K562 (cell line): ENCODE data around the gene TBATA. TPM values are rescaled to one million over a fixed set of nuclear protein-coding genes. Genes with fewer than 3 reads are reported as not detected.

Experiments
- CEBPG ChIP-seq, 3 experiments: fragments of 200-800 bp in 1 of 3; sonication (Bioruptor generic) in 1 of 3; sonication (generic) in 1 of 3; formaldehyde crosslinking in 1 of 3; IDR thresholded peaks in 2 of 3; conservative IDR thresholded peaks in 1 of 3; 2 replicates each; pipeline versions ENCODE4 v1.6.1 to v1.8.0; 2016 to 2022; ENCODE audit warnings: missing compliant biosample characterization in 2 of 3, missing genetic modification characterization in 2 of 3, mild to moderate bottlenecking in 1 of 3, missing genetic modification reagents in 1 of 3
- CREB1 ChIP-seq, 2 experiments: sonication (generic) in 1 of 2; formaldehyde crosslinking in 1 of 2; IDR thresholded peaks; 2 replicates each; pipeline versions ENCODE4 v1.6.1 to v1.8.0; 2012 to 2022; ENCODE audit warnings: inconsistent platforms in 1 of 2, mild to moderate bottlenecking in 1 of 2, missing genetic modification reagents in 1 of 2, moderate library complexity in 1 of 2
- DACH1 ChIP-seq: fragments of 450-650 bp; IDR thresholded peaks from 2 replicates; pipeline ENCODE4 v1.6.1; 2018; ENCODE audit not compliant: partially characterized antibody
- DMBX1 ChIP-seq: fragments of 250-450 bp; sonication (Bioruptor Pico); IDR thresholded peaks from 2 replicates; pipeline ENCODE4 v1.8.0; 2022; ENCODE audit warnings: inconsistent platforms, mild to moderate bottlenecking, moderate library complexity, borderline replicate concordance
- ELF2 ChIP-seq: fragments of 250-450 bp; sonication (Bioruptor Pico); IDR thresholded peaks from 2 replicates; pipeline ENCODE4 v1.5.0; 2021; ENCODE audit warnings: mild to moderate bottlenecking
- EP400 ChIP-seq: fragments of 450-650 bp; IDR thresholded peaks from 2 replicates; pipeline ENCODE4 v1.6.1; 2017; ENCODE audit warnings: antibody characterized with exemption, mild to moderate bottlenecking, moderate library complexity
- FOXJ2 ChIP-seq: fragments of 200-800 bp; sonication (Bioruptor generic); IDR thresholded peaks from 2 replicates; pipeline ENCODE4 v1.6.1; 2016; ENCODE audit warnings: missing genetic modification characterization, missing compliant biosample characterization
- HSF4 ChIP-seq: fragments of 250-450 bp; sonication (Bioruptor Pico); IDR thresholded peaks from 2 replicates; pipeline ENCODE4 v2.1.2; 2022; ENCODE audit warnings: mild to moderate bottlenecking, moderate library complexity, borderline replicate concordance
- IFI16 ChIP-seq: fragments of 250-450 bp; sonication (Bioruptor Pico); IDR thresholded peaks from 2 replicates; pipeline ENCODE4 v2.1.2; 2022; ENCODE audit warnings: mild to moderate bottlenecking, inconsistent platforms
- MED1 ChIP-seq: sonication (generic); formaldehyde crosslinking; IDR thresholded peaks from 2 replicates; pipeline ENCODE4 v1.8.1; 2023; ENCODE audit warnings: missing genetic modification reagents, borderline replicate concordance
- MXI1 ChIP-seq: IDR thresholded peaks from 2 replicates; pipeline ENCODE4 v1.6.1; 2011; ENCODE audit warnings: low read depth, mild to moderate bottlenecking, improper control_type of control experiment, low read length
- NCOA6 ChIP-seq: fragments of 450-650 bp; IDR thresholded peaks from 2 replicates; pipeline ENCODE4 v1.6.1; 2017; ENCODE audit warnings: mild to moderate bottlenecking
- NFYB ChIP-seq: IDR thresholded peaks from 2 replicates; pipeline ENCODE4 v1.6.1; 2011; ENCODE audit warnings: mild to moderate bottlenecking, moderate library complexity; ENCODE audit not compliant: insufficient read length; ENCODE audit errors: extremely low read depth
- NRF1 ChIP-seq, 2 experiments: fragments of 450-650 bp; IDR thresholded peaks in 1 of 2; conservative IDR thresholded peaks in 1 of 2; 2 replicates each; pipeline ENCODE4 v1.6.1; 2014; ENCODE audit warnings: mild to moderate bottlenecking in 2 of 2
- NUFIP1 ChIP-seq: fragments of 450-650 bp; IDR thresholded peaks from 2 replicates; pipeline ENCODE4 v1.6.1; 2018; ENCODE audit not compliant: partially characterized antibody
- POLR3A ChIP-seq: IDR thresholded peaks from 2 replicates; pipeline ENCODE4 v1.6.1; 2011; ENCODE audit warnings: borderline replicate concordance, mild to moderate bottlenecking, moderate library complexity; ENCODE audit not compliant: insufficient read length, insufficient read depth; ENCODE audit errors: extremely low read depth
- RAD21 ChIP-seq, 2 experiments: fragments of 250-450 bp in 1 of 2; fragments of 450-650 bp in 1 of 2; sonication (Bioruptor Pico) in 1 of 2; formaldehyde crosslinking in 1 of 2; IDR thresholded peaks in 1 of 2; conservative IDR thresholded peaks in 1 of 2; 2 replicates each; pipeline versions ENCODE4 v1.4.0 to v1.8.0; 2020 to 2022; ENCODE audit warnings: mild to moderate bottlenecking in 2 of 2, moderate library complexity in 1 of 2
- SMAD4 ChIP-seq: fragments of 250-450 bp; sonication (Bioruptor Pico); conservative IDR thresholded peaks from 2 replicates; pipeline ENCODE4 v1.8.0; 2021; ENCODE audit warnings: inconsistent platforms, mild to moderate bottlenecking, moderate library complexity
- TGIF2 ChIP-seq: sonication (generic); formaldehyde crosslinking; IDR thresholded peaks from 2 replicates; pipeline ENCODE4 v1.8.1; 2022; ENCODE audit warnings: mild to moderate bottlenecking, missing genetic modification reagents, moderate library complexity
- ZC3H11A ChIP-seq: IDR thresholded peaks from 2 replicates; pipeline ENCODE4 v1.6.1; 2012; ENCODE audit warnings: low read depth, low read length, improper control_type of control experiment
- ZNF583 ChIP-seq: fragments of 250-450 bp; sonication (Bioruptor Pico); IDR thresholded peaks from 2 replicates; pipeline ENCODE4 v1.4.0; 2020
- ZNF668 ChIP-seq: fragments of 250-450 bp; sonication (Bioruptor Pico); IDR thresholded peaks from 2 replicates; pipeline ENCODE4 v1.8.0; 2022; ENCODE audit warnings: mild to moderate bottlenecking, inconsistent platforms
- polyA plus RNA-seq, 8 experiments: library from polyadenylated mRNA; depleted of rRNA in 4 of 8; stranded (reverse) in 5 of 8; unstranded in 3 of 8; fragments of >200 nt; fragmentation: Nextera tagmentation in 2 of 8; fragmentation: Illumina TruSeq in 1 of 8; extraction: Ambion mirVana in 2 of 8; extraction: Trizol in 1 of 8; gene quantifications; 2 replicates each; pipeline versions ENCODE4 v1.2.1 to v1.2.3, GENCODE V29; 2011 to 2014; ENCODE audit warnings: inconsistent platforms in 1 of 8, missing spikeins in 1 of 8
- total RNA-seq, 7 experiments: library from RNA; depleted of rRNA in 6 of 7; stranded (reverse); fragments of >200 nt in 6 of 7; fragmentation: Illumina TruSeq in 2 of 7; extraction: Trizol in 2 of 7; gene quantifications; 2 replicates each; pipeline versions ENCODE4 v1.2.1 to v1.2.3, GENCODE V29; 2011 to 2021; ENCODE audit warnings: low replicate concordance in 1 of 7
- TF ChIP-seq, protein P1 (sequence below): sonication (generic); formaldehyde crosslinking; IDR thresholded peaks from 2 replicates; pipeline ENCODE4 v1.8.0; 2022; ENCODE audit warnings: missing genetic modification reagents, mild to moderate bottlenecking, borderline replicate concordance
- TF ChIP-seq, protein P2 (sequence below): sonication (generic); formaldehyde crosslinking; IDR thresholded peaks from 2 replicates; pipeline ENCODE4 v1.8.0; 2023; ENCODE audit warnings: mild to moderate bottlenecking, missing genetic modification reagents
- TF ChIP-seq, protein P3 (sequence below): fragments of 250-450 bp; sonication (Bioruptor Pico); IDR thresholded peaks from 2 replicates; pipeline ENCODE4 v1.6.1; 2021; ENCODE audit warnings: mild to moderate bottlenecking

The TBATA gene
- total and polyA plus RNA-seq, 9 of the 15 experiments (the other 6 are each of a cell fraction or from before 2014, with no cell fraction given): not detected

DNA sequence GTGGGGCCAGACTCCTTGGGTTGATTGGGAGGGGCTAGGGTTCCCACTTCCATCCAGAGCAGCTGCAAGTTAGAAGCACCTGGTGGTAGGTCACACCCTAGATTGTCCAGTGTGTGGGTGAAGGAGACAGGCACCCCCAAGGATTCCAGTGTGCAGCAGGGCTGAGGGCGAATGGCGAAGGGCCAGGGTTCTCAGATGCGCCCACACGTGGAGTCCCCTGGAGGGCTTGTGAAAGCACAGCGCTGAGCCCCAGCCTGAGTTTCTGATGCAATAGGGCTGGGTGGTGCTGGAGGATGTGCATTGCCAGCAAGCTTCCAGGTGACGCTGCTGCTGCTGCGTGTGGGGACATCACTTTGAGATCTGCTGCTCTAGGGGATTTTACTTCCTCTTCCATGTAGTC lies 25.4 kb downstream of the TBATA start (continued):
- TF ChIP-seq POLR3A (no peak), IFI16 (CRISPR knock-in tag) (no peak), SMAD4 (CRISPR knock-in tag) (peak; percentile 32; the same call in 1 of the 2 replicates), MXI1 (no peak), HSF4 (CRISPR knock-in tag) (no peak), MED1 (no peak), EP400 (peak; percentile 44), CEBPG (CRISPR knock-in tag; IDR thresholded peaks at IDR 0.05) (peak; percentile 92), CEBPG (tag; conservative IDR thresholded peaks at IDR 0.05 in 1 of 2, IDR thresholded peaks at IDR 0.05 in 1 of 2) (peak; percentile 72 to 81), ELF2 (no peak), DACH1 (no peak), RAD21 (CRISPR knock-in tag; conservative IDR thresholded peaks at IDR 0.05 in 1 of 2, IDR thresholded peaks at IDR 0.05 in 1 of 2) (peak in 1 of 2 experiments; percentile 35; a peak in 2 of 4 replicates), NCOA6 (no peak), ZNF668 (CRISPR knock-in tag) (no peak), TGIF2 (no peak), FOXJ2 (tag) (0 out of 2 replicates have a peak, but pooled peaks have one; percentile 17), NRF1 (conservative IDR thresholded peaks at IDR 0.05 in 1 of 2, IDR thresholded peaks at IDR 0.05 in 1 of 2) (peak in 1 of 2 experiments; percentile 45; a peak in 1 of 4 replicates), NFYB (no peak), ZNF583 (CRISPR knock-in tag) (no peak), ZC3H11A (no peak), DMBX1 (peak; percentile 73), NUFIP1 (no peak), CREB1 (IDR thresholded peaks at IDR 0.05) (no peak), CREB1 (CRISPR knock-in tag; IDR thresholded peaks at IDR 0.05) (no peak)
- TF ChIP-seq, protein P1, sequence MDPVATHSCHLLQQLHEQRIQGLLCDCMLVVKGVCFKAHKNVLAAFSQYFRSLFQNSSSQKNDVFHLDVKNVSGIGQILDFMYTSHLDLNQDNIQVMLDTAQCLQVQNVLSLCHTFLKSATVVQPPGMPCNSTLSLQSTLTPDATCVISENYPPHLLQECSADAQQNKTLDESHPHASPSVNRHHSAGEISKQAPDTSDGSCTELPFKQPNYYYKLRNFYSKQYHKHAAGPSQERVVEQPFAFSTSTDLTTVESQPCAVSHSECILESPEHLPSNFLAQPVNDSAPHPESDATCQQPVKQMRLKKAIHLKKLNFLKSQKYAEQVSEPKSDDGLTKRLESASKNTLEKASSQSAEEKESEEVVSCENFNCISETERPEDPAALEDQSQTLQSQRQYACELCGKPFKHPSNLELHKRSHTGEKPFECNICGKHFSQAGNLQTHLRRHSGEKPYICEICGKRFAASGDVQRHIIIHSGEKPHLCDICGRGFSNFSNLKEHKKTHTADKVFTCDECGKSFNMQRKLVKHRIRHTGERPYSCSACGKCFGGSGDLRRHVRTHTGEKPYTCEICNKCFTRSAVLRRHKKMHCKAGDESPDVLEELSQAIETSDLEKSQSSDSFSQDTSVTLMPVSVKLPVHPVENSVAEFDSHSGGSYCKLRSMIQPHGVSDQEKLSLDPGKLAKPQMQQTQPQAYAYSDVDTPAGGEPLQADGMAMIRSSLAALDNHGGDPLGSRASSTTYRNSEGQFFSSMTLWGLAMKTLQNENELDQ (CRISPR knock-in tag): no peak
- TF ChIP-seq, protein P2, sequence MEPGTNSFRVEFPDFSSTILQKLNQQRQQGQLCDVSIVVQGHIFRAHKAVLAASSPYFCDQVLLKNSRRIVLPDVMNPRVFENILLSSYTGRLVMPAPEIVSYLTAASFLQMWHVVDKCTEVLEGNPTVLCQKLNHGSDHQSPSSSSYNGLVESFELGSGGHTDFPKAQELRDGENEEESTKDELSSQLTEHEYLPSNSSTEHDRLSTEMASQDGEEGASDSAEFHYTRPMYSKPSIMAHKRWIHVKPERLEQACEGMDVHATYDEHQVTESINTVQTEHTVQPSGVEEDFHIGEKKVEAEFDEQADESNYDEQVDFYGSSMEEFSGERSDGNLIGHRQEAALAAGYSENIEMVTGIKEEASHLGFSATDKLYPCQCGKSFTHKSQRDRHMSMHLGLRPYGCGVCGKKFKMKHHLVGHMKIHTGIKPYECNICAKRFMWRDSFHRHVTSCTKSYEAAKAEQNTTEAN (CRISPR knock-in tag): no peak
- TF ChIP-seq, protein P3, sequence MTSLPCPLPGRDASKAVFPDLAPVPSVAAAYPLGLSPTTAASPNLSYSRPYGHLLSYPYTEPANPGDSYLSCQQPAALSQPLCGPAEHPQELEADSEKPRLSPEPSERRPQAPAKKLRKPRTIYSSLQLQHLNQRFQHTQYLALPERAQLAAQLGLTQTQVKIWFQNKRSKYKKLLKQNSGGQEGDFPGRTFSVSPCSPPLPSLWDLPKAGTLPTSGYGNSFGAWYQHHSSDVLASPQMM (CRISPR knock-in tag): no peak
